GM12873 (cell line): ENCODE data around the gene RBM42.

Source experiments
- CTCF ChIP-seq: IDR thresholded peaks from 2 replicates; pipeline ENCODE4 v1.5.1; 2012; ENCODE audit warnings: low read depth, mild to moderate bottlenecking, moderate library complexity, low read length, control low read depth; ENCODE audit not compliant: insufficient read depth; ENCODE audit errors: missing control alignments

The RBM42 gene

DNA sequence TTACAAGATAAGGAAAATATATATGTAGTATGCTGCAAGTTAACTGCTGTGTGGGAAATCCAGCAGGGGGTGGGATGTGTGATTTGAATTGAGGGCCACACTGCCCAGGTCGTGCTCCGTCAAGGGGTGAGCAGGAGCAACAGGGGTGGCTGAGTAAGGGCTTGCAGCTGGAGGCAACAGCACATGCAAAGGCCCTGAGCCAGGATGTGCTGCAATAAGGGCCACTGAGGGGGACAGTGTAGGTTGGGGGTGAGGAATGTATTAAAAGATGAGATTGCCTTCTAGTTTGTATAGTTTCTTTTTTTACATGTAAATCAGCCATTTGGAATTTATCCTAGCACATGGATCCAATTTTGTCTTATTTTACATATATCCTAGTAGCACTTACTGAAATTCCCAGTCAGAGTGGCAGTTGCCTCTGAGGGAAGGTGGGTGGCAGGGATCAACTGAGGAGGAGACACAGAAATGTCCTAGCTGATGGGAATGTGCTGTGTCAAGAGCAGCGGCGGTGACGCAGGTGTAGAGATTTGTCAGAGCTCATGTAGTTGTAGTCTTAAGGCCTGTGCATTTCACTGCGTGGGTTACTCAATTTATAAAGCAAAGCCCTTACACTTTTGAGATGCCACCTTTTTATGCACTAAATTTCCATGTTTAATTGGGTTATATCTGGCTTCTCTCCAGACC lies 5.4 kb upstream of the RBM42 start:
- TF ChIP-seq CTCF: no peak

DNA sequence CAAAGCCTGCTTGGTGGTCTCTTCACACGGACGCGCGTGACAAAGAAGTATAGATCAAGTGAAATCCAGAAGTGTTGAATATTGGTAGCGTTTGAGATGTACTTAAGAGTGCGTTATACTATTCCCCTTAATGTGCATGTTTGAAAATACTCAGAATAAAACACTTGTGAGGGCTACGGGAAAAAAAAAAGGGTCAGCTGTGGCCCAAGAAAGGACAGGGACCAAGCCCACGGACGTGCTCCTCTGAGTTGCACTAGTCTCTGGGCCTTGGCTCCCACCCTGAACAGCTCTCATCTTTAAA lies 622 bp upstream of the RBM42 start:
- TF ChIP-seq CTCF: no peak

GRCh38 chr19:35629332-35629633 lies 447 bp downstream of the RBM42 start:
- no peak for TF ChIP-seq CTCF

GRCh38 chr19:35633727-35634440 lies 5.0 kb downstream of the RBM42 start:
- no peak for TF ChIP-seq CTCF

- TF ChIP-seq CTCF: no peak
These were observed 7.8 kb downstream of the RBM42 start for GRCh38 chr19:35636651-35637050.

- no peak for TF ChIP-seq CTCF
These were observed 8.3 kb downstream of the RBM42 start for GRCh38 chr19:35637165-35637564.

GRCh38 chr19:35639321-35639639 lies 10.4 kb downstream of the RBM42 start:
- no peak for TF ChIP-seq CTCF
